H4 (cell line): ENCODE measurements around the gene SPESP1. TPM values are rescaled to one million over a fixed set of nuclear protein-coding genes. Genes with fewer than 3 reads are reported as not detected.
A peak's percentile ranks its signal among the peaks of the same experiment; 100 is the strongest.

ENCODE experiments used
- DNase-seq: peaks from one replicate; pipeline ENCODE4 v3.0.0-alpha.2; 2015; ENCODE audit warnings: low spot score
- total RNA-seq: library from RNA; depleted of rRNA; stranded (reverse); fragments of >200 nt; shearing (Covaris generic); gene quantifications from 2 replicates; pipeline ENCODE4 v1.2.3, GENCODE V29; 2014; rRNA removed

The SPESP1 gene
- not detected in 2 replicates for total RNA-seq

- no peak for DNase-seq
These were observed at the start of gene SPESP1 for GRCh38 chr15:68930268-68931022. Gene SPESP1, plus strand, starts transcription at chr15:68930525. Its CDS starts 129 bp downstream, at chr15:68930654.

- peak; percentile 26 for DNase-seq
These were observed 45.3 kb upstream of the SPESP1 start for GRCh38 chr15:68885070-68885469.

- DNase-seq, result no peak
These were observed 43.2 kb upstream of the SPESP1 start for GRCh38 chr15:68887120-68887519.

- DNase-seq, result no peak
These were observed 42.5 kb upstream of the SPESP1 start for GRCh38 chr15:68887819-68888218.

- DNase-seq, result no peak
These were observed 41.9 kb upstream of the SPESP1 start for GRCh38 chr15:68888419-68888818.

- DNase-seq, result no peak
These were observed 36.1 kb upstream of the SPESP1 start for GRCh38 chr15:68894208-68894607.

- no peak for DNase-seq
These were observed 34.1 kb upstream of the SPESP1 start for GRCh38 chr15:68896178-68896577.

GRCh38 chr15:68897016-68897415 lies 33.3 kb upstream of the SPESP1 start:
- DNase-seq, result no peak

- no peak for DNase-seq
These were observed 30.3 kb upstream of the SPESP1 start for GRCh38 chr15:68900027-68900426.

- DNase-seq, result no peak
These were observed 22.9 kb upstream of the SPESP1 start for GRCh38 chr15:68907396-68907923.

- DNase-seq, result no peak
These were observed 20.7 kb upstream of the SPESP1 start for GRCh38 chr15:68909601-68910100.

GRCh38 chr15:68910341-68910740 lies 20.0 kb upstream of the SPESP1 start:
- no peak for DNase-seq

- DNase-seq, result no peak
These were observed 19.5 kb upstream of the SPESP1 start for GRCh38 chr15:68910816-68911215.

GRCh38 chr15:68921926-68922325 lies 8.4 kb upstream of the SPESP1 start:
- no peak for DNase-seq

GRCh38 chr15:68924866-68925560 lies 5.3 kb upstream of the SPESP1 start:
- peak; percentile 70 for DNase-seq

GRCh38 chr15:68933001-68933400 lies 2.7 kb downstream of the SPESP1 start:
- no peak for DNase-seq

- DNase-seq, result no peak
These were observed 4.0 kb downstream of the SPESP1 start for GRCh38 chr15:68934341-68934740.

GRCh38 chr15:68935400-68935937 lies 5.1 kb downstream of the SPESP1 start:
- DNase-seq, result no peak

GRCh38 chr15:68939501-68939900 lies 9.2 kb downstream of the SPESP1 start:
- no peak for DNase-seq

- no peak for DNase-seq
These were observed 21.5 kb downstream of the SPESP1 start for GRCh38 chr15:68951813-68952212.

- no peak for DNase-seq
These were observed 27.4 kb downstream of the SPESP1 start for GRCh38 chr15:68957696-68958095.

- DNase-seq, result no peak
These were observed 28.3 kb downstream of the SPESP1 start for GRCh38 chr15:68958597-68958996.

GRCh38 chr15:68962465-68962864 lies 32.1 kb downstream of the SPESP1 start:
- DNase-seq, result no peak
